Measurements from ENCODE around the gene SLC37A1.

DNA sequence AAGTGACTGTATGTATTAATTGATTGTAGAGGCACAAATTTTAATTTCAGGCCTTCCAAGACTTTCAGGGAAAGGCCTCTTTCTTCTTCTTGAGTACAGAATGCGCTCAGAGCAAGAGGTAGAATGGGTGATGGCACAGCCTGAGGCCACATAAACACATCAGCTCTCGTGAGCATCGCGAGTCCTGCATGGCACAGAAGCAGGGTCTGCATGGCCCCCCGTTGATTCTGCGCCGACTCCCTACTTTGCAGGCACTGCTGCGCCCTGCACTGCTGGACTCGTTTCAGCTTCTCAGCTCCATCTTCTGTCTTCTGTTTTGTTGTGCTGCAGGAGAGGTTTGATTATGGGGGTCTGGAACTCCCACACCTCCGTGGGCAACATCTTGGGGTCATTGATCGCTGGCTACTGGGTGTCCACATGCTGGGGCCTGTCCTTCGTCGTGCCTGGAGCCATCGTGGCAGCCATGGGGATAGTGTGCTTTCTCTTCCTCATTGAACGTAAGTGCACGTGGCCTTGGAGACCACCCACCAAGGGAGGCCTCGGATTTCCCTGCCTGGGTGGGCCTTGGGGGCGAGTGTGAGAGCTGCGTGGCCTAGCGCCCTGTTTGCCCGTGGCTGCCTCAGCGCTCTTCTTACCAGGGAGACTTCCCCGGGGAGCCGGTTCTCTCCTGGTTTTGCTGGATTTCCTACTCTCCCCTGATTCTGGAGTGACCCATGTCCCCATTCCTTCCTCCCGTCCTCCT is 29.6 kb downstream of the SLC37A1 start:
- TF ChIP-seq CTCF (IDR thresholded peaks at IDR 0.05) (no peak), POLR2A (IDR thresholded peaks at IDR 0.05) (no peak)
